Measurements from ENCODE around the gene HSF5.

The HSF5 gene

DNA sequence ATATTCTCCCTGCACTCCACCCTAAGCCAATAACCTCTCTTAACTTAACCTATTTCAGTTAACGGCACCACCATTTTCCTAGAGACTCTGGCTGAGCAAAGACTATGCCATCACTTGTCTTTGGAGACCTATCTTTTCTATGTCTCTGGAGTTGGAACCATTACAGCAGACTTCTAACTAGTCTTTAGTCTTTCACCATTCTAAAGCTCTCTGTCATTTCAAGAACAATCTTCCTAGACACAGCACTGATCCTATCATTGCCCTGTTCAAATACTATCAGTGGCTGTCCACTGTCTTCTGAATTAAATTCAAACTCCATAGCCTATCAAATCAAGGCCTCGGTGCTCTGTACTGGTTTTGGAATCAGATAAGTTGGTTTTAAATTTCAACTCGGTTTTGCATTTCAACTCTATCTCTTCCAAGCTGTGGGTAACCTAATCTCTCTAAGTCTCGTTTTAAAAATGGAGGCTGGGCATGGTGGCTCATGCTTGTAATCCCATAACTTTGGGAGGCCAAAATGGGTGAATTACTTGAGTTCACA is 102.8 kb downstream of the HSF5 start:
- DNase-seq (ENCODE audit: low read depth in 2 of 2): no peak

- DNase-seq (ENCODE audit: low read depth in 2 of 2): no peak
These were observed 103.3 kb downstream of the HSF5 start for GRCh38 chr17:58384897-58385296.

DNA sequence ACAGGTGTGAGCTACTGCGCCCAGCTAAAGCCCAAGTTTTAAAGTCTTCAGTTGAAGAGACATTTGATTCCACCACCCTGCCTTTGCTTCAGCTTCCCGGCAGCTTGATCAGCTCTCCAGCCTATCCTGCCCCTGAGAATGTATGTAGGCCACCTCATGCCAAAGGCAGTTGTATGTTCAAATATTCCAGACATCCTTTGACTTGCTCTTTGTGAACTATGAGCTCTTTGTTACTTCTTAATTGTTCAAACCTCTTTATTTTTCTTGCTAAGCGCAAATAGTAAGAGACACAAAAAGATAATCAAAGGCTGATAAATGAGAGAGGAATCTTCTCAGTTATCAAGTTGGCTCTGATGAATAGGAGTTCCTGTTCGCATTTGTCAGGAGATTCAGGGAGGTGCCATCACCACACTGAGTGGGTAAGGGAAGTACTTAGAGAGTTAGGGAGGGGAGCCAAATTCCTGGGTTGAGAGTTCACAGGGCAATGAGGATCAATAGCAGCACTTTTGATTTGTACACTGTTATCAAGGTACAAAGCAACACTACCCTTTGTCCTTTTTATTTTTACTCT is 104.2 kb downstream of the HSF5 start:
- no peak for DNase-seq (ENCODE audit: low read depth in 2 of 2)

DNA sequence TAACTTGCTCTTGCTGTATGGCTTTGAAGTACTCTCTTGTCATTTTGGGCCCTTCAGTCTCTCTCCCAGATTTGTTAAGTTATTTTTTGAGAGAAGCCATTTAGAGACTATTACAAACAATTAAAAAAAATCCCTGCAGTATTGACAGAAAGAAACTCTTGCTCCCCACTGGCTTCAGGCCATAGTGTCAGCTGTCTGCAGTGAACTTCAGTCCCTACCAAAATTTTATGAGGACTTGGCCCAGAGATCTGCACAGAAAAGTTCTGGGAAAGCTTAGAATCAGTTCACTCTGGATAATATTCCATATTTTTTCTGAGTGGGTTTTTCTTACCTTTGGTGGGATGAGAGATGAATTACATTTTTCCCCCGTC is 105.4 kb downstream of the HSF5 start:
- no peak for DNase-seq (ENCODE audit: low read depth in 2 of 2)

DNA sequence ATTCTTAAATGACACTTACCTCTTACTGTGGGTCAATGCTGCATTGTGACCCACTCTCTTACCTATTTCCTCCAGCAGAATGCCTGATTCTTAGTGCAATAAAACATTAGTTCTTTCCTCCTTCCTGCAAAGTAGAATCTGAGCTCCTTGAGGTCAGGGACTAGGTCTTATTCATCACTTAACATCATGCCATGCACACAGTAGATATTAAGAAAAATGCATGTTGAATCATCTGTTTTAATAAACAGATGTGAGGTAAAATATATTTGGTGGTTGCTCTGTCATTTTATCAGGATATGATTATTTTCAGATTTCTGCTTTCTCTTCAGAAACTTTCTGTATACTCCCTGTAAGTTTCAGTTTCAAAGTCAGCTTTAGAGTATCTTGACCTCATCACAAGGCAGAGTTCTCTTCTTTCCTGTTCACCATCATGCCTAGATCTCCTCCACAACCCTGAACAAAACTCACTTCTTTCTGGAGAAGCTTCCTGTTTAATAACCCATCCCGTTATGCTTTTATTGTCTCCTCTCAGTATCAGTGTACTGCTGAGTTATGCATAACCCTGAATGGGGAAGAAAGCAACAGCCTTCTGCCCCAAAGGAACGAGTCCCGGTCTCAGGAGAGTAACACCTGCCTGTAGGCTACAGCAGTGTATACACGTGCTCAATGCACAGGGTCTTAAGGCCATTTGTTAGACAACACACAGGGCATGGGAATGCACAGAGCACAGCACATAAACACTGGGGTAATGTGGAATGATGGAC is 105.9 kb downstream of the HSF5 start:
- no peak for DNase-seq (ENCODE audit: low read depth in 2 of 2)

DNA sequence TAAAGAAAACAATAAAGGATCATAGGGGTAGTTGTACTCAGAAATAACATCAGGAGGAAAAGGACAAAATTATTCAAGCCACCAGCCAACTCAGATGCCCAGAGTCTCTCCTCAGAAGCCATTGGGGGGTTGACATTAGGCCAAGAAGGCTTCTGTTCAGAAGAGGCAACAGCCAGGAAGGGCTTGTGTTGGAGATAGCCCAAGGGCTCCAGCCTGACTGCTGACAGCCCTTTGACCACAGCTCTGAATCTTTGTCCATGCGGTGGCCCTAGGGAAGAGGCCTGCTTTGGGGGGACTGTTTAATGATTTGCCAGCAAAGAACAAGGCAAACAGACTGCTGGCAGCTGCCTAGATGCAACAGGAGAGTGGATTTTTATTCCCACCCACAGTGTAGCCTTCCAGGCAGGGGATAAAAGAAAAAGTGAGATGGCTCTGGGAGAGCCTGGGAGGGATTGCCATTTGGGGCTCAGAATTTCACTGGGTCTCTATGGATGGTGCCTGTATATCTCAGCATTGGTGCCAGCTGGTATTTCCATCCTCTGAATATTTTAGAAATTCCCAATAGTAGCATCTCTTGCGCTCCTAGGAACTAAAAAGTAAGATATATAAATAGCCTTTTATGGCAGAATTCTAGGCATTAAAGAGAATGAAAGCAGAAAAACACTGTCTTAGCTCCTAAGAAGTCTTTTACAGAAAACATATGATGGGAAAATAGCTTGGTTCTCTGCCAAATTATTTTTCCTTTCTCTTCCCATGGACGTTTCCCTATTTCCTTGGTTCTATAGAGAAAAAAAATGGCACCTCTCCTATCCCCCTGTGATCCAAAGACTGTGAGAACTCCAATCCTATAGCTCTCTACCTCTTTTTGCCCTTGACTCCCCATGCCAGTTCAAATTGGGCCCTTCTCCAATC is 106.8 kb downstream of the HSF5 start:
- no peak for DNase-seq (ENCODE audit: low read depth in 2 of 2)

DNA sequence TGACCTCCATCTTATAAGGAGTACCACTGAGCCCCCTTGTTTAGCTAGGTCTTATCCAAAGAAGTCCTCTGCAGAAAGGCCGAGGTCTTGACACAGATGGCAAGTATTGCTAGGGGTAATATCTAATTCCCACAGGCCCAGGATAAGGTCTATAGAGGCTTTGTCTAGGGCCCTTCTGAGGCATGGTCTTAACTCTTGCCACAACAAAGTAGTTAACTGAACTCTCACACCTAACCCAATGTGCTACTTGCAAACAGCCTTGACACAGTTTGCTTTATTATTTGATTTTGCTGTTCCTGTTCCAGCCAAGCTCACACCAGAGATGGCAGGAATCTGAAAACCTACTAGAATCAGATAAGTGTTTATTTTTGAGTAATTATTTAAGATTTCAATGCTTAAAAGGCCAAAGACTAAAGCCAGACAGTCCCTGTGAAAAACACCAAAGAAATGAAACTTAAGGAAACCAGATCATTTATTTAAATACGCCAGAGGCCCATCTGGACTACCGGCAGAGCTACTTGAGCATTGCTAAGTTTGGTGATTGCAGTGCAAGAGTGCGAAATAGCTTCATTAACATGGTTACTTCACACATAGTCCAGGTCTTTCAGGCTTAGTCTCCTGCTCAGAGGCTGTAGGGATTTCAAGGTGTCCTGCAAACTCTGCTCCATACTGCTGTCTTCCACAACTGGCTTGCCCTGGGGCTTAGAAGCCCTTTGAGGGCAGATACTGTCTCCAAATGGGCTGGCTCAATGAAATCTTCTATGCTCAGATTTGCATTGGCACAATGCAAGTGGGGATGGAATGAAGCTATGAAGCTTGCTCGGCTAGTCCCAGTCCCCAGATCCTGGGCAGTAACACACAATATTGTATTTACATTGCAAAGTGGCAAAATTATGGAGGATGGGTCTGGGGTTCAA is 107.7 kb downstream of the HSF5 start:
- no peak for DNase-seq (ENCODE audit: low read depth in 2 of 2)

- no peak for DNase-seq (ENCODE audit: low read depth in 2 of 2)
These were observed 108.7 kb downstream of the HSF5 start for GRCh38 chr17:58379511-58379824.

GRCh38 chr17:58378733-58379510 is 109.3 kb downstream of the HSF5 start:
- DNase-seq (ENCODE audit: low read depth in 2 of 2): no peak

DNA sequence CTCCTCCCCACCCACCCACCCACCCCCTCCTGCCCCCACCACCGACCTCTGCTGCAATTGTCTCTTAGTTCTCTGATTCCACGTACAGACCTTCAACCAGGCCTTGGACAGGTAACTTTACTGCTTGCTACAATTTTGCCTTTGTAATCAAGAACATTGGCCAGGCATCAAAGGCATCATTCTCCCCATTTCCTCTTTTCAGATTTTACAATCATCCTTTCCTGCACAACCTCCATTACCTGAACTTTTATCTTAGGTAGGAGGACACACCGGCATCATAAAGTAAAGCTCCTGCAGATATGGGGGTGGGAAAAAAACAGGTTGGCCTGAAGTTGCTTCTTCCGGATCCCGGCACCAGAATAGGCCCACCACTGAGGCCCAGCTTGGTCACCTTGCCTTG is 110.5 kb downstream of the HSF5 start:
- no peak for DNase-seq (ENCODE audit: low read depth in 2 of 2)

GRCh38 chr17:58377093-58377601 is 111.1 kb downstream of the HSF5 start:
- DNase-seq (ENCODE audit: low read depth in 2 of 2): no peak

GRCh38 chr17:58376472-58377000 is 111.7 kb downstream of the HSF5 start:
- no peak for DNase-seq (ENCODE audit: low read depth in 2 of 2)

DNA sequence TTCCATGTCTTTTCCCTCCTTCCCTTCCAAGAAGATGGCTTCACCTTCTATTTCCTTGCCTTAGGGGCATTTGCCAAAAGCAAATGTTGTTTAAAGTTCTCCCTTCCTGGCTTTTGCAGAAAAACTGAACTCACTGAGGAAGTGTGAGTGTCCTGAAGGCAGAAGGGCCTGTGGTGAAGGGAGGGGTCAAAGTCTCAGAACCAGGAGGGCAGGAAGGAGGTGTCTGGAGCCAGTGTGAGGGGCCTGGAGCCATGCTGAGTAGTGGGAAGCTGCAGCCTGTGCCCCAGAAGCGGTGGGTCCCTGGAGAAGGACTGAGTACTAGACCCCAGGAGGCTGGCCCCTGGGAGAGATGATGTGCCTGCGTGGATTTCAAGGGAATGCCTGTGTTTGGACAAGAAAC is 112.4 kb downstream of the HSF5 start:
- DNase-seq (ENCODE audit: low read depth in 2 of 2): no peak

- DNase-seq (ENCODE audit: low read depth in 2 of 2): no peak
These were observed 113.0 kb downstream of the HSF5 start for GRCh38 chr17:58375256-58375655.

DNA sequence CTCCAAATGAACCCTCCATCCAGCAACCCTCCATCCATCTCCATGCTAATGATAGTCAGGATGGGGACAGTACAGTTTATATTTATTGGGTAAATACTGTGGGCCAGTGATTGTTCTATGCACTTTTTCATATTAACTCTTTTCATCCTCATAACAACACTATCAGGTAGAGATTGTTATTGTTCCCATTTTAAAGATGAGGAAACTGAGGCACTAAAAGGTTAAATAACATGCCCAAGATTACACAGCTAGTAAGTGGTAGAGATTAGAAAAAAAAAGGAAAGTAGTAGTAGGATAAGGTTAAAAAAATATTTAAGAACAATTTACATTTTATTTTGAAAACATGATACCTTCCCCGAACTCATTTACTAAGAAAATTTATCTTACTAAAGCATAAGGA is 114.3 kb downstream of the HSF5 start:
- no peak for DNase-seq (ENCODE audit: low read depth in 2 of 2)

GRCh38 chr17:58373003-58373402 is 115.2 kb downstream of the HSF5 start:
- no peak for DNase-seq (ENCODE audit: low read depth in 2 of 2)

DNA sequence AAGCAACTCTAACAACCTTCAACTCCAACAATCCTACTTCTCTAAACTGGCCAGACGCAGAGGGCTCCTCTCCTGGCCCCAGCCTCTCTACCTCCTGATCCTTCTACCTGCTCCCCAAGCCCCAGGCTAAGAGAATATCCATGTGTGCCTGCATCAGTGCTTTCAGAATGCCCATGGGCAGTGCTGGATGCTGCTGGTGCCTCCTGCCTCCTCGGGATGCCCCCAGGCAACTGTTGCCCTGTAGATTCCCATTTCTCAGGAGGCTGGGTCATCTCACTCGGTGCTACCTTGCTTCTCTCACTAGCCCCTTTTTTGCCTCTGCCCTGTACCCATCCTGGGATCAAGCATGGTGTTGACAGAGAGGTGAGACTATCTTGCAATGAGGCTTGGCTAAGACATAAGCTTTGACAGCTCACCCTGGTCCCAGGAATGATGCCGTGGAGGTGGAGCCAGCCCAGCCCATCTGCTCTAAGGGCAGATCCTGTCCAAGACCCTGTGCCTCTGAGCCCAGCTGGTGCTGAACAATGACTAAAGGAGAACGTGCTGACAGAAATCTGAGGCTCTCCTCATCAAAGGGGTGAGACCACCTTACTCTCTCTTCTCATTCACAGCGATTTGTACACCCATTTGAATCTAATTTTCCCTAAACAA is 116.8 kb downstream of the HSF5 start:
- no peak for DNase-seq (ENCODE audit: low read depth in 2 of 2)

DNA sequence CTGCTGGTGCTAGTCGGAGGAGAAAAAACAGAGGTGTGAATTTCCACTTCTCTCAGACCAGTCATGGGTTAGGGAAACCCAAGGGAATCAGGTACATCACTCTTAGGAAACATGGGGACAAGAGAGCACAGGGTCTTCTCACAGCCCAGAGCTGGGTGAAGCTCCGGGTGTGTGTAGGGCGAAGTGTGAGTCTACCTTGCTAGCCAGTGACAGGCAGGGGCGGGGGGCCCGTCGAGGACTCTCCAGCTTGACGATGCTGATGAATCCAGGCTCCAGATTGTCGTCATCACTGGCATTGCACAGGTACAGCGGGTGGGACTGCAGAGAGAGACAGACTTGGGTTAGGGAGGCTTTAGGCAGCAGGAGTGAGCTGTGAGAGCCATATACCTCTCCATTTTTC is 117.5 kb downstream of the HSF5 start:
- DNase-seq (ENCODE audit: low read depth in 2 of 2): no peak

DNA sequence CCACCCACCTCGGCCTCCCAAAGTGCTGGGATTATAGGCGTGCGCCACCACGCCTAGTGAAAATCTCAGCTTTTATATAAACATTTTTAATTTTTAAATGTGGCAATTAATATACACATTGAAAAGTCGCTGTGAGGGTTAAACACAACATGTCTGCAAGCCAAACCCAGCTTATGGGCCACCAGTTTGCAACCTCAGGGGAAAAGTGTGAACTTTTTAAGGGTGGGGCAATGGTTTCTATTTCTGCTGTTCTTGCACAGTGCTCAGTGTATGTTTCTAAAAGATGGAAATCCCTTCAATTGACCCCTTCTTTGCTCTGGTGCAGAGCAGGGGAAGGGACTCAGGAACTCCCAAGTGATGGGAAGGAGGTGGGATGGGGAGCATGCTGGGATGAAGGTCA is 117.9 kb downstream of the HSF5 start:
- no peak for DNase-seq (ENCODE audit: low read depth in 2 of 2)
